RWPE2 (cell line): ENCODE results near the gene GRIN2D.
"Not testable (repeated sequence)": the region's sequence is repeated elsewhere in the genome, so short reads cannot be mapped to it uniquely, and the experiment has no call there.

Source experiments
- ATAC-seq: fragments of 200-7000 bp; cut with Tn5 transposase; 3 replicates; pipeline ENCODE4 v1.9.1; 2021; ENCODE audit warnings: low read depth
- DNase-seq: peaks from one replicate; pipeline ENCODE4 v3.0.0-alpha.2; 2020; ENCODE audit warnings: low spot score
- H3K27ac ChIP-seq: fragments of 450-650 bp; 2 replicates; pipeline ENCODE4 v1.5.1; 2017; ENCODE audit warnings: mild to moderate bottlenecking; ENCODE audit not compliant: poor library complexity, severe bottlenecking
- H3K27me3 ChIP-seq: fragments of 250-450 bp; sonication (Bioruptor Pico); 2 replicates; pipeline ENCODE4 v1.5.1; 2021; ENCODE audit warnings: mild to moderate bottlenecking, moderate library complexity; ENCODE audit not compliant: insufficient read depth, poor library complexity, severe bottlenecking
- H3K36me3 ChIP-seq: fragments of 250-450 bp; sonication (Bioruptor Pico); 2 replicates; pipeline ENCODE4 v1.5.1; 2020; ENCODE audit warnings: low read depth, mild to moderate bottlenecking, moderate library complexity
- H3K4me1 ChIP-seq: fragments of 250-450 bp; sonication (Bioruptor Pico); 2 replicates; pipeline ENCODE4 v1.5.1; 2021; ENCODE audit warnings: mild to moderate bottlenecking, moderate library complexity; ENCODE audit not compliant: insufficient read depth, poor library complexity, severe bottlenecking
- H3K4me3 ChIP-seq: fragments of 250-450 bp; sonication (Bioruptor Pico); 2 replicates; pipeline ENCODE4 v1.5.1; 2021; ENCODE audit warnings: mild to moderate bottlenecking, moderate library complexity; ENCODE audit not compliant: severe bottlenecking
- H3K9me3 ChIP-seq: fragments of 250-450 bp; sonication (Bioruptor Pico); 2 replicates; pipeline ENCODE4 v1.5.1; 2021; ENCODE audit warnings: mild to moderate bottlenecking, moderate library complexity; ENCODE audit not compliant: severe bottlenecking
- CTCF ChIP-seq: fragments of 450-650 bp; IDR thresholded peaks from one replicate; pipeline ENCODE4 v1.5.1; 2017; ENCODE audit warnings: mild to moderate bottlenecking, moderate library complexity; ENCODE audit not compliant: poor library complexity, severe bottlenecking

GRIN2D gene

GRCh38 chr19:48368936-48369335, 24.5 kb upstream of the GRIN2D start:
- Histone ChIP-seq H3K4me3 (no peak overlapping the region), H3K4me1 (peaks cover 6% of the 10 kb centered on the region), H3K9me3 (no peaks in the 10 kb centered on the region), H3K27ac (no peak overlapping the region), H3K27me3 (no peaks in the 10 kb centered on the region), H3K36me3 (no peaks in the 10 kb centered on the region)
- DNase-seq (no peak), ATAC-seq (no peak)
- no peak for TF ChIP-seq CTCF

- Histone ChIP-seq H3K4me3 (no peak overlapping the region), H3K36me3 (no peaks in the 10 kb centered on the region), H3K27me3 (no peaks in the 10 kb centered on the region), H3K27ac (no peak overlapping the region), H3K9me3 (no peaks in the 10 kb centered on the region), H3K4me1 (peaks cover 6% of the 10 kb centered on the region)
- ATAC-seq, result no peak
- no peak for TF ChIP-seq CTCF
- no peak for DNase-seq
Measured at GRCh38 chr19:48370955-48371354, 22.5 kb upstream of the GRIN2D start.

GRCh38 chr19:48371367-48371766, 22.1 kb upstream of the GRIN2D start:
- DNase-seq, result no peak
- H3K36me3 ChIP-seq, result no peaks in the 10 kb centered on the region
- TF ChIP-seq CTCF, result no peak
- H3K4me1 ChIP-seq, result peaks cover 6% of the 10 kb centered on the region
- no peaks in the 10 kb centered on the region for H3K27me3 ChIP-seq
- H3K4me3 ChIP-seq, result no peak overlapping the region
- ATAC-seq, result no peak
- H3K9me3 ChIP-seq, result no peaks in the 10 kb centered on the region
- no peak overlapping the region for H3K27ac ChIP-seq

- H3K4me1 ChIP-seq, H3K9me3 ChIP-seq, H3K4me3 ChIP-seq, H3K27me3 ChIP-seq, DNase-seq, H3K27ac ChIP-seq, H3K36me3 ChIP-seq, ATAC-seq: not testable (repeated sequence)
Measured at GRCh38 chr19:48371771-48372170, 21.7 kb upstream of the GRIN2D start.

- Histone ChIP-seq H3K4me1 (peaks cover 6% of the 10 kb centered on the region), H3K9me3 (no peaks in the 10 kb centered on the region), H3K27me3 (no peaks in the 10 kb centered on the region), H3K4me3 (no peak overlapping the region), H3K27ac (no peak overlapping the region), H3K36me3 (no peaks in the 10 kb centered on the region)
- ATAC-seq (peak; percentile 37; the same call in 2 of the 3 replicates), DNase-seq (no peak)
- no peak for TF ChIP-seq CTCF
Measured at GRCh38 chr19:48372904-48373303, 20.6 kb upstream of the GRIN2D start.
